ENCODE data around the gene C2CD2L.

DNA sequence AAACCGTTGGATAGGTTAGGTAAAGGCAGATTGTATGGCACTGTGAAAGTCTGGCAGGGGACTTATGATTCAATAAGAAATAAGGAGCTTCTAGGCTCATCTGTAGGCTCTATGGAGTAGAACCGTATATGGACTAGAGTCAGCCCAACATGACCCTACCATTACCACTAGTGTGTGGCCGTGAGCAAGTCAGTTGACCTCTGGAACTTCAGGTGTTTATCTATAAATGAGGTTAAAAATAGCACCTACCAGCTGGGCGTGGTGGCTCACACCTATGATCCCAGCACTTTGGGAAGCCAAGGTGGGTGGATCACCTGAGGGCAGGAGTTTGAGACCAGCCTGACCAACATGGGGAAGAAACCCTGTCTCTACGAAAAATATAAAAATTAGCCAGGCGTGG lies 18.7 kb downstream of the C2CD2L start:
- TF ChIP-seq, protein P1, sequence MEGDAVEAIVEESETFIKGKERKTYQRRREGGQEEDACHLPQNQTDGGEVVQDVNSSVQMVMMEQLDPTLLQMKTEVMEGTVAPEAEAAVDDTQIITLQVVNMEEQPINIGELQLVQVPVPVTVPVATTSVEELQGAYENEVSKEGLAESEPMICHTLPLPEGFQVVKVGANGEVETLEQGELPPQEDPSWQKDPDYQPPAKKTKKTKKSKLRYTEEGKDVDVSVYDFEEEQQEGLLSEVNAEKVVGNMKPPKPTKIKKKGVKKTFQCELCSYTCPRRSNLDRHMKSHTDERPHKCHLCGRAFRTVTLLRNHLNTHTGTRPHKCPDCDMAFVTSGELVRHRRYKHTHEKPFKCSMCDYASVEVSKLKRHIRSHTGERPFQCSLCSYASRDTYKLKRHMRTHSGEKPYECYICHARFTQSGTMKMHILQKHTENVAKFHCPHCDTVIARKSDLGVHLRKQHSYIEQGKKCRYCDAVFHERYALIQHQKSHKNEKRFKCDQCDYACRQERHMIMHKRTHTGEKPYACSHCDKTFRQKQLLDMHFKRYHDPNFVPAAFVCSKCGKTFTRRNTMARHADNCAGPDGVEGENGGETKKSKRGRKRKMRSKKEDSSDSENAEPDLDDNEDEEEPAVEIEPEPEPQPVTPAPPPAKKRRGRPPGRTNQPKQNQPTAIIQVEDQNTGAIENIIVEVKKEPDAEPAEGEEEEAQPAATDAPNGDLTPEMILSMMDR (IDR thresholded peaks at IDR 0.05; ENCODE audit: insufficient read depth, low read depth, low read length), result no peak
- TF ChIP-seq EZH2 (IDR thresholded peaks at IDR 0.05; ENCODE audit: insufficient read depth, low read length), result no peak

All from astrocyte (in vitro differentiated cells and primary cell).